GM19193 (cell line): ENCODE data around the gene PTGDS.

ENCODE experiments used
- POLR2A ChIP-seq: IDR thresholded peaks from 4 replicates; pipeline ENCODE4 v1.6.1; 2011; ENCODE audit not compliant: insufficient read depth, insufficient read length; ENCODE audit errors: extremely low read depth

The PTGDS gene

DNA sequence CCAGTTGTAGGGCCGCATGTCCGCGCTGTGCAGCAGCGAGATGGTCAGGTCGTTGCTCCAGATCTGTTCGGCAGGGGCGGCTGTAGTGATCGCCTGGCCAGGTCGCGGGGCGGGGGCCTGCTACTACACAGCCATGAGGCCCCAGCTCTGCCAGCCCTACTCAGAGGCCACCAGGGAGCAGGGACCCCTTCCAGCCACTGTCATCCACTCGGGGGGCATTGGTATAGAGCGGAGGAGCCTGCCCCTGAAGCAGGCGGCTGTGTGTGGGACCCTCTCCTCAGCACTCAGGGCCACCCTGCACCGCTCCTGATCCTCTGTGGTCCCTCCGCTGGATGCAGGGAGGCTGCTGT, 34.4 kb upstream of the PTGDS start:
- no peak for TF ChIP-seq POLR2A

DNA sequence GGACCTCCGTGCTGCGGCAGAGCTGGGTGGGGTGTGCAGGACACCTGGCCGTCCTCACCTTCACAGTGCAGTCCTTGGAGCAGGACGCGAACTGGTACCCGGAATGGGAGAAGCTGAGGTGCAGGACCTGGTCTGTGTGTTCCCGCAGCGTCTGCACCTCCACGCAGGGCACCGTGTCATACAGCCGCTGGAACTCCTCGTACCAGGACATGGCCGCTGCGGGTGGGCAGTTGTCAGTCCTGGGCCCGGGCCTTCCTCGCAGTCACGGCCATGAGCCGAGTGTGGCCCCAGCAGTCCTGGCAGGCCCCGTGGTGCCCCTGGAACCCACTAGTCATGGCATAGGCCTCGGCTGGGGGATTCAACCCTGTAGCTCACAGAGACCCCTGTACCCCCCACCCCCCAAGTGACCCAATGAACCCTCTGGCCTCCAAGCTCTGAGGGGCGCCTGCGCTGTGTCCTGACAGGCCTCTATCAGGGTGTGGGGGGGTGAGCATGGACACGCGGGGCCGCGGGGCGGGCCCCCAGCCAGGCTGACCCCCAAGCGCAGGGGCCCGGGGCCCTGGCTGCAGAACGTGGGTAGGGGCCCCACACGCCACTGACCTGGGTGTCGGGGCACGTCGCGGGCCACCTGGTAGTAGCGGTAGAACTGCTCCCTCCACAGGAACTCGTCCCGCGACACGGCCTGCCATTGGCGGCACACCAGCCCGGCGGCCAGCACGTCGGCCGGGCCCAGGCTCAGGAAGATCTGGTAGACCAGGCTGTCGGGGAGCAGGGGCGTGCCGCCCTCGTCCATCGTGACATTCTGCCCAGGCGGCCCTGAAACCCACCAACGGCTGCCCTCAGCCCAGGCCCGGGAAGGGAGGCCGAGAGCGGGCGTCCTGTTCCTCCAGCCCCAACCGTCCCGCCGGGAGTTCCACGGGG, 33.8 kb upstream of the PTGDS start:
- TF ChIP-seq POLR2A: no peak

GRCh38 chr9:136944212-136944518, 33.1 kb upstream of the PTGDS start:
- no peak for TF ChIP-seq POLR2A

- TF ChIP-seq POLR2A: peak; percentile 71
These were observed 32.6 kb upstream of the PTGDS start, which contains the start of the genes C8G and FBXW5 for GRCh38 chr9:136944519-136945332. TSS of gene C8G (plus strand) at chr9:136945243. CDS start at chr9:136945321, 78 bp downstream. TSS of gene FBXW5 (minus strand) at chr9:136944738. CDS start at chr9:136944083, 655 bp downstream.

DNA sequence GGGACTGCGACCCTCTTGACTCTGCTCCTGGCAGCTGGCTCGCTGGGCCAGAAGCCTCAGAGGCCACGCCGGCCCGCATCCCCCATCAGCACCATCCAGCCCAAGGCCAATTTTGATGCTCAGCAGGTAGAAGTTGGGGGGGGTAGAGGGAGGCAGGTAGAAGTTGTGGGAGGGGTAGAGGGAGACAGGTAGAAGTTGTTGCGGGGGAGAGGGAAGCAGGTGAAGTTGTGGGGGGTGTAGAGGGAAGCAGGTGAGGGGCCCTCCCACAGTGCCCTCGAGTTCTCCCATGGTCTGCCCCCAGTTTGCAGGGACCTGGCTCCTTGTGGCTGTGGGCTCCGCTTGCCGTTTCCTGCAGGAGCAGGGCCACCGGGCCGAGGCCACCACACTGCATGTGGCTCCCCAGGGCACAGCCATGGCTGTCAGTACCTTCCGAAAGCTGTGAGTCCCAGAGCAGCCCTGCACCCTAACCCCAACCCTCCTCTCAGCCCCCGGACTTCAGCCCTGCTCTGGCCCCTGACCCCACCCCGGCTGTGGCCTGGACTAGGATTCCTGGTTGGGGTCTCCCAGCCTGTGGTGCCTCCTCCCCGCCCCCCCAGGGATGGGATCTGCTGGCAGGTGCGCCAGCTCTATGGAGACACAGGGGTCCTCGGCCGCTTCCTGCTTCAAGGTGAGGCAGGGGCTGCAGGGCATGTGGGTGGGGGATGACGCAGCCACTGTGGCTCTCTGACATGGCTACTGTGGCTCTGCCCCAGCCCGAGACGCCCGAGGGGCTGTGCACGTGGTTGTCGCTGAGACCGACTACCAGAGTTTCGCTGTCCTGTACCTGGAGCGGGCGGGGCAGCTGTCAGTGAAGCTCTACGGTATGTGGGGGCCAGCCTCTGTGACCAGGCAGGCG, 31.7 kb upstream of the PTGDS start:
- TF ChIP-seq POLR2A: no peak

DNA sequence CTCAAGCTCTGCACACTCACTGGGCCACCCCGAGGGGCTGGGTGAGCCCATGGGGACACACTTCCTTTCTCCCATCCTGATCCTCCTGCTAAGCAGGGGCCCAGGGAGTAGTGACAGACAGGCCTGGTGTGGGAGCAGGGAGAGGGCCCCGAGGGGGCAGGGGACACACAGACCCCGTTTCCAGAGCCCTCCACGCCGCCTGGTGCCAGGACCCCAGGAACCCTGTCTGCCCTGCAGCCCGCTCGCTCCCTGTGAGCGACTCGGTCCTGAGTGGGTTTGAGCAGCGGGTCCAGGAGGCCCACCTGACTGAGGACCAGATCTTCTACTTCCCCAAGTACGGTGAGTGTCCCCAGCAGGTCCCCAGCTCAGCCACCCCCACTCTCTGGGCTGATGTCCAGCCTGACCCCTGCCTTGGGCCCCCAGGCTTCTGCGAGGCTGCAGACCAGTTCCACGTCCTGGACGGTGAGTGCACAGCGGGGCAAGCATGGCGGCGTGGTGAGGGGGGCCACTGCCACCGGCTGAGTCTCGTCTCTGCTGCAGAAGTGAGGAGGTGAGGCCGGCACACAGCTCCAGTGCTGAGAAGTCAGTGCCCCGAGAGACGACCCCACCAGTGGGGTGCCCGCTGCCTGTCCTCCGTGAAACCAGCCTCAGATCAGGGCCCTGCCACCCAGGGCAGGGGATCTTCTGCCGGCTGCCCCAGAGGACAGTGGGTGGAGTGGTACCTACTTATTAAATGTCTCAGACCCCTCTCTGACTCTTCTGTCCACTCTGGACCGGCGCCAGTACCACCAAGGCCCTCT, 30.9 kb upstream of the PTGDS start:
- no peak for TF ChIP-seq POLR2A

DNA sequence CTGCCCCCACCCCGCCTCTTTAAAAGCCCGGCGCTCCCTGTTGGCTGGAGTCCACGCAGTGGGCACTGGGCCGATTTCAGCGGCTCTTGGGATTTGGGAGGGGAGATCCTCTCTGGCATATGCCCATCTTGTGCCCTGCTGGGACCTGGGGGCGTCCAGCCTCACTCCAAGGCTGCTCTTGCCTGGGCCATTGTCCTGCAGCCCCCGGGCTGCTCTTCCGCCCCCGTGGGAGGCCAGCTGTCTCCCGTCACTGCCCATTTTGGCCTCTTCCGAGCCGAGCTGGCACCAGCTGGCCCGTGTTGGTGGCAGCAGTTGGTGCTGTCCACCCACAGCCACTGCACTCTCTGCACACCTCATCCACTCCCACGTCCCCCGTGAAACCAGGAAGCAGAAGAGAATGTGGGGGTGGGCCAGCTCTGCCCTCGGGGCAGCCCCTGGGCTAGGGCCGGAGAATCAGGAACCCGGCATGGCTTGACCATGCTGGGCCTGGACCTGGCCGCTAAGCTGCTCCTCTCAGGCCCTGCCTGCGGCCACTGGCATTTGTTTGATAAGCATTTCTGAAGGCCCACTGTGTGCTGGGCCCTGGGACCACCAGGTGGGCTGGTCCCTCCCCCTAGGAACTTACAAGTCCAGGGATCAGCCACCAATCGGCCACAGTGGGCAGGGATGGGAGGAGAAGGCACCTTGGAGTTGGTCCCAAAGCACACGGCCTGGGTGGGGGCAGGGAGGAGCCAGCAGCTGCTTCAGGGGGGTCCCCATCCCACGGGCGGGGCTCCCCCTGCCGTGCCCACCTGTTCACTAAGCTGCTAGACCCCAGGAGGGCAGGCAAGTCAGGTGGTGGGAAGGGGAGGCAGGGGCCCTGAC, 30.0 kb upstream of the PTGDS start:
- no peak for TF ChIP-seq POLR2A

DNA sequence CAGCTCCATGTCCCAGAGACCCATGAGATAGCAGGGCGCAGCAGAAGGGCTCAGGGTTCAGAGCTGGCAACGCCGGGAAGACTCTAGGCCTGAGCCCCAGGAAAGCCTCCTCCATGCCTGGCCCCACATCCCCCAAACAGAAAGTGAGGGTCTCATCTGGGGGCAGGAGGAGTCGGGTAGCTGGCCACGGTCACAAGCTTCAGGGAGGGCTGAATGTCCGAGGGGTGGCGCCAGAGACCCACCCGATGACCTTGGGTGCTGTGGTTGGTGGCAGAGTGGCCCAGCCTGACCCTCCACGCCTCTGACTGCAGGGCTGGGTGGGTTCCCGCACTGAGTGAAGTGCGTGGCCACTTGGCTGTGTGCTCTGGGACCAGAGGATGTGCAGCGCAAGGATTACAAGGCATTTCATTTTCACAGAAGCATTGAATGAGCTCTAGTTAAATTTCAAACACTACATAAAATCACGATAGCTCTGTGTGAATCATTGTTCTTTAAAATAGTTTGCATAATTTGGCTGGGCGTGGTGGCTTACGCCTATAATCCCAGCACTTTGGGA, 29.3 kb upstream of the PTGDS start:
- TF ChIP-seq POLR2A: no peak

GRCh38 chr9:136949239-136949816, 28.0 kb upstream of the PTGDS start:
- TF ChIP-seq POLR2A: no peak

- TF ChIP-seq POLR2A: peak; percentile 82
These were observed 27.3 kb upstream of the PTGDS start for GRCh38 chr9:136949817-136950655.

DNA sequence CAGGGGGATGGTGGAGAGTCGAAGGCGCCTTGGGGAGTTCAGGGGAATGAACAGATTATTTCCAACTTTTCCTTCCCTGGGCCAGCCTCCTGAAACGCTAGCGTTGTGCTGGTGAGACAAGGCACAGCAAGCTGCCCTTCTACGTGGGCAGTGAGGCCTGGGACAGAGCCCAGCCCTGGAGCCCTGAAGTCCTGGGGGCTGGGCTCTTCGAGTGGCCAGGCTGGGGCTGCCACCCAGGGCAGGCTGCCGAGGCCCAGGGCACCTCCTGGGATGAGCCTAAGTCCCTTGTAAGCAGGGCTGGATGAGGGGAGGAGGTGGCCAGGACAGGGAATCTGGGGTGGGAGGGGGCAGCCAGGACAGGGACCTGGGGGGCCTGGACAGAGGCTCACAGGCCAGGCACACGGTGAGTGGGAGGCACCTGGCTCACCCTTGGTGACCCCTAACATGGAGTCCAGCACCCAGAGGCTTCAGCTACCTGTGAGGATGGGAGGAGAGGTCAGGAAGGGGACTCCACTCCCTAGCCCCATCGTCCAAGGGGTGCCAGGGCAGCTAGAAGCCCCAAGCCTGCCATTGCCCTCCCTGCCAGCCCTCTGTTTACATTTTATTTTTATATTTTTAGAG, 26.5 kb upstream of the PTGDS start:
- TF ChIP-seq POLR2A: no peak

DNA sequence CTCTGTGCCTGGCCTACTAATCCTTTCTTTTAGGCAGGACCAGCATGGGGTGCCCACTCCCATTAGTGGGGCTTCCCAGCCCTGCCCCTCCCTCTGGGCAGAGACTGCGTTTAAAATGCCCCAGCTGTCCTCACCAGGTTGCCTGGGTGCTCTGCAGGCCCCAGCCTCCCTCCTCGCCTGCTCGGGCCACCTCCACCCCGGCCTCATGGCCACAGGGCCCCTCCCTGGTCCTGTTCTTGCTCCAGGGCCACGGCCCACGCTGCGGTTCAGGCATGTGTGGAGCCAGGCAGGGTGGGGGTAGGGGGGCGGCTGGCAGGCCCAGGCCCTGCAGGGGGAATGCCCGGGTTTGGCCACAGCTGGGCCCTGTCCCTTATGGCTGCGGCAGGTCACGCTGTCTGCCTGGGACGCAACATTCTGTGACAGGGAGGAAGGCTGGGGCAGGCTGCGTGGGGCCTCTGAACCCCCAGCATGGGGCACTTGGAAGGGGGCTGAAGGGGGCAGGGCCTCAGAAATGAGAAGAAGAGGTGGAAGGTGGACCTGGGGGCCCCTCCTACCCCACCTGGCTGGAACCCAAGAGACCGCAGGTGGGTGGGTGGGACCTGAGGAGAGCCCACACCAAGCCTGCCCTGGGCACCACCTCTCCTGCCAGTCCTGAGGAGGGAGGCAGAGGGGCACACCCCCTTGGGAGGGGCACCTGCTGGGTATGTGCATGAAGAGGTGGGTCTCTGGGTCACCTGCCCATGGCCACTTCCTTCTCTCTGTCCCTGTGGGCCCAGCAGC, 25.6 kb upstream of the PTGDS start, which contains the start of gene LCN12:
Gene LCN12 (plus strand): TSS at position 733 of the 780 bp plus-strand sequence. CDS start 55 bp downstream, outside the sequence.
- TF ChIP-seq POLR2A: no peak
